ENCODE results near the gene CELF1. TPM values are rescaled to one million over a fixed set of nuclear protein-coding genes. Genes with fewer than 3 reads are reported as not detected.

CELF1 gene
- total and polyA plus RNA-seq, 2 of the 13 experiments (the other 11 are each of a cell fraction or from before 2014, with no cell fraction given), result 69.0 to 80.1 TPM

DNA sequence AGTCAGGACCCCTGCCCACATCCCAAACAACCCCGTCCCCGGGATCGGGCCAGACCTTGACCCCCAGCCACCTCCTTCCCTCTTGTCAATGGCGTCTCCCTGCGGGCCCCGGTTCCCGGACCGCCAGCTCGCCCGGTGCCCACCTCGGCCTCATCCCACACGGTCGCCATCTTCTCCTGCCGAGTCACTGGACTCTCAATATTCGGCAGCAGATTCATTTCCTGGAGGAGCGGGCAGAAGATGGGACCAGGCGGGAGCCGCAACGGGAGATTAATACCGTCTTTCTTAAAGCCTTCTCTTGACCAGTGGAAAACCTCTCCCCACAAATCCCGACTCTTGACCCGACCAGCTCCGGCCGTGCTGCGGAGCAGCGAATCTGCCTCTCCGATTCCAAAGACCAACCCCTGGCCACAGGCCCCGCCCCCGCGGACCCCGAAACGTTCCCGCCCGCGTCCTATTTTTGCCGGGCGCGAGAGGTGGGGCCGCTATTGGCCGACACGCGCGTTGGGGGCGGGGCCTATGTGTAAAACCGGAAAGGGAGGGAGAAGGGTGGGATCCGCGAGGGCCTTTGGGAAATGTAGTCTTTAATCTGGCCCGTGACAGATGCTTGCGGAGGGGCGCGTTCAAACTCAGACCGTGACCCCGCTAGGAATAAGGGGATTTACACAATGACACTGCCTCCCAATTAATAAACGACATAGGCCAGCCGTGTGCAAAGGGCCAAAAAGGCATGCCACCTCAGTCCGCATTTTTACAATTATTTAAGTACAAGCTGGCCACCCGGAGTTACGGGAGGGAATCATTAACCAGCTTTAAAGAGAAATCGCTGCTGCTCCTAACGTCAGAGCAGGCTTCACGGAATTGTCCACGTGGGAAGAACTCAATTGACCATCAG is 126.6 kb downstream of the CELF1 start, which contains the start of gene PSMC3 (continued):
- no peak for TF ChIP-seq ATAD3A (CRISPR knock-in tag; IDR thresholded peaks at IDR 0.05)
- no peak for TF ChIP-seq TBP (CRISPR knock-in tag; IDR thresholded peaks at IDR 0.05)
- no peak for TF ChIP-seq HOXA9 (CRISPR knock-in tag; IDR thresholded peaks at IDR 0.05; ENCODE audit: borderline replicate concordance)
- TF ChIP-seq, protein P1, sequence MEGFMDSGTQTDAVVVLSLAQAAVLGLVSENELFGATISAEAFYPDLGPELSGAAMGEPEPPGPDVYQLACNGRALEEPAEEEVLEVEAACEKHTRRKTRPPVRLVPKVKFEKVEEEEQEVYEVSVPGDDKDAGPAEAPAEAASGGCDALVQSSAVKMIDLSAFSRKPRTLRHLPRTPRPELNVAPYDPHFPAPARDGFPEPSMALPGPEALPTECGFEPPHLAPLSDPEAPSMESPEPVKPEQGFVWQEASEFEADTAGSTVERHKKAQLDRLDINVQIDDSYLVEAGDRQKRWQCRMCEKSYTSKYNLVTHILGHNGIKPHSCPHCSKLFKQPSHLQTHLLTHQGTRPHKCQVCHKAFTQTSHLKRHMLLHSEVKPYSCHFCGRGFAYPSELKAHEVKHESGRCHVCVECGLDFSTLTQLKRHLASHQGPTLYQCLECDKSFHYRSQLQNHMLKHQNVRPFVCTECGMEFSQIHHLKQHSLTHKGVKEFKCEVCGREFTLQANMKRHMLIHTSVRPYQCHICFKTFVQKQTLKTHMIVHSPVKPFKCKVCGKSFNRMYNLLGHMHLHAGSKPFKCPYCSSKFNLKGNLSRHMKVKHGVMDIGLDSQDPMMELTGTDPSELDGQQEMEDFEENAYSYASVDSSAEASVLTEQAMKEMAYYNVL (CRISPR knock-in tag; IDR thresholded peaks at IDR 0.05; ENCODE audit: borderline replicate concordance), result no peak; the same call in 1 of the 2 replicates
- TF ChIP-seq, protein P2, sequence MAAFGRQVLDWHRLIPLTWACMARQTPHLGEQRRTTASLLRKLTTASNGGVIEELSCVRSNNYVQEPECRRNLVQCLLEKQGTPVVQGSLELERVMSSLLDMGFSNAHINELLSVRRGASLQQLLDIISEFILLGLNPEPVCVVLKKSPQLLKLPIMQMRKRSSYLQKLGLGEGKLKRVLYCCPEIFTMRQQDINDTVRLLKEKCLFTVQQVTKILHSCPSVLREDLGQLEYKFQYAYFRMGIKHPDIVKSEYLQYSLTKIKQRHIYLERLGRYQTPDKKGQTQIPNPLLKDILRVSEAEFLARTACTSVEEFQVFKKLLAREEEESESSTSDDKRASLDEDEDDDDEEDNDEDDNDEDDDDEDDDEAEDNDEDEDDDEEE (CRISPR knock-in tag; IDR thresholded peaks at IDR 0.05), result no peak
- TF ChIP-seq RBFOX2 (IDR thresholded peaks at IDR 0.05; ENCODE audit: low read depth, low read length), result peak; percentile 79
- 0 out of 2 replicates have a peak, but pooled peaks have one; percentile 80 for TF ChIP-seq RARG (CRISPR knock-in tag; IDR thresholded peaks at IDR 0.05; ENCODE audit: low read depth)
- TF ChIP-seq DNMT1 (CRISPR knock-in tag; IDR thresholded peaks at IDR 0.05), result no peak
- TF ChIP-seq CEBPZ (IDR thresholded peaks at IDR 0.05; ENCODE audit: low read length), result no peak
- TF ChIP-seq DPF2 (CRISPR knock-in tag; IDR thresholded peaks at IDR 0.05; ENCODE audit: borderline replicate concordance, low read depth), result no peak
- TF ChIP-seq ZNF484 (CRISPR knock-in tag; IDR thresholded peaks at IDR 0.05; ENCODE audit: borderline replicate concordance, low read depth), result no peak
- 0 out of 2 replicates have a peak, but pooled peaks have one; percentile 17 for TF ChIP-seq TARDBP (CRISPR knock-in tag; IDR thresholded peaks at IDR 0.05)
- TF ChIP-seq CHD2 (IDR thresholded peaks at IDR 0.05; ENCODE audit: low read depth, low read length), result peak; percentile 14; the same call in 1 of the 2 replicates
- peak; percentile 84 for TF ChIP-seq PHF8 (CRISPR knock-in tag; IDR thresholded peaks at IDR 0.05)
- TF ChIP-seq AKNA (CRISPR knock-in tag; IDR thresholded peaks at IDR 0.05; ENCODE audit: borderline replicate concordance), result 0 out of 2 replicates have a peak, but pooled peaks have one; percentile 67
- no peak for TF ChIP-seq ZNF234 (CRISPR knock-in tag; conservative IDR thresholded peaks at IDR 0.05)
- 0 out of 2 replicates have a peak, but pooled peaks have one; percentile 37 for TF ChIP-seq ZNF232 (CRISPR knock-in tag; IDR thresholded peaks at IDR 0.05; ENCODE audit: borderline replicate concordance)
